Fibroblast of lung (primary cell): ENCODE results near the gene ATP1B1. TPM values are rescaled to one million over a fixed set of nuclear protein-coding genes. Genes with fewer than 3 reads are reported as not detected.

Experiments used
- DNase-seq, 2 donors: peaks; one replicate each; pipeline versions ENCODE4 v3.0.0 to v3.0.0-alpha.2; 2010; ENCODE audit warnings: low read depth in 2 of 2
- H2AFZ ChIP-seq: 2 replicates; pipeline ENCODE4 v1.5.1; 2012; ENCODE audit warnings: low read length, control low read depth, inconsistent platforms
- H3K27ac ChIP-seq: 2 replicates; pipeline ENCODE4 v1.5.1; 2011; ENCODE audit warnings: low read length, control low read depth; ENCODE audit not compliant: insufficient read depth
- H3K27me3 ChIP-seq: 2 replicates; pipeline ENCODE4 v1.5.1; 2011; ENCODE audit warnings: mild to moderate bottlenecking, low read length; ENCODE audit not compliant: control insufficient read depth, insufficient read depth
- H3K36me3 ChIP-seq: 2 replicates; pipeline ENCODE4 v1.5.1; 2011; ENCODE audit warnings: low read length; ENCODE audit not compliant: control insufficient read depth, insufficient read depth
- H3K4me1 ChIP-seq: 2 replicates; pipeline ENCODE4 v1.5.1; 2011; ENCODE audit warnings: low read length; ENCODE audit not compliant: control insufficient read depth, insufficient read depth; ENCODE audit errors: extremely low read depth
- H3K4me2 ChIP-seq: 2 replicates; pipeline ENCODE4 v1.5.1; 2011; ENCODE audit warnings: low read length, control low read depth; ENCODE audit not compliant: insufficient read depth; ENCODE audit errors: extremely low read depth
- H3K4me3 ChIP-seq, 4 experiments: fragments of 200-600 bp in 1 of 4; sonication (generic) in 1 of 4; replicated peaks in 1 of 4; 2 replicates each; pipeline ENCODE4 v1.5.1; 2011 to 2016; ENCODE audit warnings: low read length in 4 of 4, low read depth in 3 of 4, mild to moderate bottlenecking in 3 of 4, control low read depth in 2 of 4, inconsistent platforms in 1 of 4, mixed read lengths in 1 of 4; ENCODE audit not compliant: insufficient read depth in 1 of 4; ENCODE audit errors: control extremely low read depth in 1 of 4
- H3K79me2 ChIP-seq: 2 replicates; pipeline ENCODE4 v1.5.1; 2012; ENCODE audit warnings: mild to moderate bottlenecking, low read length, inconsistent platforms; ENCODE audit not compliant: control insufficient read depth, insufficient read depth
- H3K9ac ChIP-seq: 2 replicates; pipeline ENCODE4 v1.5.1; 2011; ENCODE audit warnings: mild to moderate bottlenecking, low read length, control low read depth; ENCODE audit not compliant: insufficient read depth
- H3K9me3 ChIP-seq: 2 replicates; pipeline ENCODE4 v1.5.1; 2012; ENCODE audit warnings: low read depth, low read length; ENCODE audit not compliant: control insufficient read depth, insufficient read depth
- H4K20me1 ChIP-seq: 2 replicates; pipeline ENCODE4 v1.5.1; 2011; ENCODE audit warnings: low read length; ENCODE audit not compliant: control insufficient read depth, insufficient read depth; ENCODE audit errors: extremely low read depth
- CTCF ChIP-seq, 2 donors: IDR thresholded peaks in 1 of 2; conservative IDR thresholded peaks in 1 of 2; 1 replicate in 1 of 2; 2 replicates in 1 of 2; pipeline ENCODE4 v1.5.1; 2011 to 2012; ENCODE audit warnings: low read length in 2 of 2, control low read depth in 1 of 2, inconsistent platforms in 1 of 2, low read depth in 1 of 2, mild to moderate bottlenecking in 1 of 2
- EZH2 ChIP-seq: IDR thresholded peaks from 2 replicates; pipeline ENCODE4 v1.5.1; 2012; ENCODE audit warnings: low read length, control low read depth, mild to moderate bottlenecking; ENCODE audit errors: missing control alignments
- polyA plus RNA-seq, 2 donors: library from polyadenylated mRNA; depleted of rRNA in 1 of 2; stranded (reverse) in 1 of 2; unstranded in 1 of 2; fragments of >200 nt; gene quantifications; 2 replicates each; pipeline ENCODE4 v1.2.1, GENCODE V29; 2011 to 2012; ENCODE audit warnings: missing spikeins in 1 of 2
- total RNA-seq: library from RNA; depleted of rRNA; stranded (reverse); fragments of >200 nt; gene quantifications from 2 replicates; pipeline ENCODE4 v1.2.1, GENCODE V29; 2014

Gene ATP1B1
- total and polyA plus RNA-seq, 2 donors (not counting 1 experiment from before 2014, with no cell fraction given), result 21.1 to 37.9 TPM

DNA sequence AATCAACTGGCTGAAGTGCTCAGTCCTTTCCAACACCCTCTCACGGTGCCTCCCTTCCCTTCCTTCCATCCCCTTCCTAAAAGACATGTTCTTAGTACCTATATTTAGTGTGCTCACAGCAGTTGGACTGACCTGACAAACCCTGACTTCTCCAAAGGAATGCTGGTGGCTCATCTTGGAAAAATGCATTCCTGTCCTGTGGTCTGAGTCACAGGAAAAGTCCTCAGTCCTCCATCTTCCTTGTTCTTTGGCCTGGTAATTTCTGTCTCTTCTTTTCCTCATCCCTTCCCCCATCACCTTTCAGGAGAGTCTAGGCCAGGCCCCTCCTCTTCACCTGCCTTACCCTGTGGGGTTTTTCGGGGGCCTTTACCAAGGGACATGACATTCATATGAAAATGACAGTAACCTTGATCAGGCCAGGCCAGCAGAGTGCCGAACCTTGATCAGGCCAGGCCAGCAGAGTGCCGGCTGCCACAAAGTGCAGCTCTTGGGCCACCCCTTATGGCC lies 7.2 kb downstream of the ATP1B1 start:
- peaks cover 35% of the 10 kb centered on the region for H3K4me1 ChIP-seq
- no peaks in the 10 kb centered on the region for H3K9me3 ChIP-seq
- H3K36me3 ChIP-seq, result peaks cover 2% of the 10 kb centered on the region
- H4K20me1 ChIP-seq, result no peaks in the 10 kb centered on the region
- no peak overlapping the region for H3K4me3 ChIP-seq
- H3K79me2 ChIP-seq, result peaks cover 47% of the 10 kb centered on the region
- DNase-seq, result peak; percentile 73 to 98
- peak overlapping the region; percentile 79 for H3K27ac ChIP-seq
- no peaks in the 10 kb centered on the region for H3K27me3 ChIP-seq
- no peak overlapping the region for H2AFZ ChIP-seq
- peak overlapping the region; percentile 21 for H3K4me2 ChIP-seq
- no peak overlapping the region for H3K9ac ChIP-seq
- TF ChIP-seq EZH2, result no peak
- no peak for TF ChIP-seq CTCF (conservative IDR thresholded peaks at IDR 0.05 in 1 of 2, IDR thresholded peaks at IDR 0.05 in 1 of 2; ENCODE audit: low read depth in 1 of 2, low read length in 2 of 2)

- peaks cover 2% of the 10 kb centered on the region for H3K36me3 ChIP-seq
- no peaks in the 10 kb centered on the region for H3K9me3 ChIP-seq
- H3K9ac ChIP-seq, result no peak overlapping the region
- H3K79me2 ChIP-seq, result peaks cover 25% of the 10 kb centered on the region
- H3K4me2 ChIP-seq, result peak overlapping the region; percentile 42
- H3K27ac ChIP-seq, result peak overlapping the region; percentile 30
- H3K4me3 ChIP-seq, result no peak overlapping the region
- TF ChIP-seq EZH2, result no peak
- TF ChIP-seq CTCF (conservative IDR thresholded peaks at IDR 0.05 in 1 of 2, IDR thresholded peaks at IDR 0.05 in 1 of 2; ENCODE audit: low read depth in 1 of 2, low read length in 2 of 2), result no peak
- peaks cover 33% of the 10 kb centered on the region for H3K4me1 ChIP-seq
- no peaks in the 10 kb centered on the region for H3K27me3 ChIP-seq
- no peak overlapping the region for H2AFZ ChIP-seq
- peak in 1 of 2 donors; percentile 70 for DNase-seq
- no peaks in the 10 kb centered on the region for H4K20me1 ChIP-seq
Measured at GRCh38 chr1:169115891-169116585, 9.5 kb downstream of the ATP1B1 start.

GRCh38 chr1:169117014-169117413 lies 10.5 kb downstream of the ATP1B1 start:
- Histone ChIP-seq H3K4me1 (peaks cover 33% of the 10 kb centered on the region), H3K4me3 (no peak overlapping the region), H2AFZ (no peak overlapping the region), H3K36me3 (peaks cover 2% of the 10 kb centered on the region), H3K9ac (no peak overlapping the region), H3K79me2 (peaks cover 25% of the 10 kb centered on the region), H4K20me1 (no peaks in the 10 kb centered on the region), H3K4me2 (no peak overlapping the region), H3K27ac (no peak overlapping the region), H3K27me3 (no peaks in the 10 kb centered on the region), H3K9me3 (no peaks in the 10 kb centered on the region)
- TF ChIP-seq EZH2 (no peak), CTCF (conservative IDR thresholded peaks at IDR 0.05 in 1 of 2, IDR thresholded peaks at IDR 0.05 in 1 of 2; ENCODE audit: low read depth in 1 of 2, low read length in 2 of 2) (no peak)
- no peak for DNase-seq
